Retina (tissue), 1 donor: Measurements from ENCODE around the gene CFAP251.
"Not testable (repeated sequence)": the region's sequence is repeated elsewhere in the genome, so short reads cannot be mapped to it uniquely, and the experiment has no call there.

ENCODE experiments used
- DNase-seq: peaks from one replicate; pipeline ENCODE4 v3.0.0-alpha.2; 2016

Gene CFAP251, protein sequence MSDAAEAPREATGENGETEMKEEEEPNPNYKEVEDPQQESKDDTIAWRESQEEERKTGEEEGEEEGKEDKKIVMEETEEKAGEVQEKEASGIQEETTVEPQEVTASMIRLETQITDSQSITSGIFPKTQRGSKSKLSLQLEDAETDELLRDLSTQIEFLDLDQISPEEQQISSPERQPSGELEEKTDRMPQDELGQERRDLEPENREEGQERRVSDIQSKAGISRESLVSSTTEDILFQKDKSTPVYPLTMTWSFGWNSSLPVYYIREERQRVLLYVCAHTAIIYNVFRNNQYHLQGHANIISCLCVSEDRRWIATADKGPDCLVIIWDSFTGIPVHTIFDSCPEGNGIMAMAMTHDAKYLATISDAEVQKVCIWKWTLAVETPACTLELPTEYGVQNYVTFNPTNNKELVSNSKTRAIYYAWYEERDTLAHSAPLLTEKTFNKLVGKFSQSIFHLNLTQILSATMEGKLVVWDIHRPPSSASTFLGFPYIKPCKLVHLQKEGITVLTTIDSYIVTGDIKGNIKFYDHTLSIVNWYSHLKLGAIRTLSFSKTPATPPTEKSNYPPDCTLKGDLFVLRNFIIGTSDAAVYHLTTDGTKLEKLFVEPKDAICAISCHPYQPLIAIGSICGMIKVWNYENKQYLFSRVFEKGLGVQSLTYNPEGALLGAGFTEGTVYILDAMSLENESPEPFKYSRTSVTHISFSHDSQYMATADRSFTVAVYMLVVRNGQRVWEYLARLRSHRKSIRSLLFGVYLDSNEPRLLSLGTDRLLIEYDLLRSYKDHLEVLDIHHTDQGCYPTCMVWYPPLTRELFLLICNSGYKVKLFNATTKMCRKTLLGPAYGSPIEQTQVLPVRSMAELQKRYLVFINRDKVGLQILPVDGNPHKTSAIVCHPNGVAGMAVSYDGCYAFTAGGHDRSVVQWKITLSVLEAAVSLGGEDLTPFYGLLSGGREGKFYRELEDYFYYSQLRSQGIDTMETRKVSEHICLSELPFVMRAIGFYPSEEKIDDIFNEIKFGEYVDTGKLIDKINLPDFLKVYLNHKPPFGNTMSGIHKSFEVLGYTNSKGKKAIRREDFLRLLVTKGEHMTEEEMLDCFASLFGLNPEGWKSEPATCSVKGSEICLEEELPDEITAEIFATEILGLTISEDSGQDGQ

GRCh38 chr12:121917950-121918678 is at the start of gene CFAP251:
CFAP251 (plus strand) TSS chr12:121918592; CDS start chr12:121921306, 2,714 bp downstream.
- DNase-seq, result peak; percentile 94

DNA sequence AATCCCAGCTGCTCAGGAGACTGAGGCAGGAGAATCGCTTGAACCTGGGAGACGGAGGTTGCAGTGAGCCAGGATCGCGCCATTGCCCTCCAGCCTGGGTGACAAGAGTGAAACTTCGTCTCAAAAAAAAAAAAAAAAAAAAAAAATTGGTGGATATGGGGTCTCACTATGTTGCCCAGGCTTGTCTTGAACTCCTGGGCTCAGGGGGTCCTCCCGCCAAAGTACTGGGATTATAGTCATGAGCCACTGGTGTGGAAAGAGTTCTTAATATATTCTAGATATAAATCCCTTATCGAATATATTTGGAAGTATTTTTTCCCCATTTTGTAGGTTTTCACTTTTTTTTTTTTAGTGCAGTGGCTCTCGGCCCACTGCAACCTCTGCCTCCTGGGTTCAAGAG is 49.2 kb upstream of the CFAP251 start:
- not testable (repeated sequence) for DNase-seq

GRCh38 chr12:121871467-121871866 is 46.9 kb upstream of the CFAP251 start:
- DNase-seq, result no peak

DNA sequence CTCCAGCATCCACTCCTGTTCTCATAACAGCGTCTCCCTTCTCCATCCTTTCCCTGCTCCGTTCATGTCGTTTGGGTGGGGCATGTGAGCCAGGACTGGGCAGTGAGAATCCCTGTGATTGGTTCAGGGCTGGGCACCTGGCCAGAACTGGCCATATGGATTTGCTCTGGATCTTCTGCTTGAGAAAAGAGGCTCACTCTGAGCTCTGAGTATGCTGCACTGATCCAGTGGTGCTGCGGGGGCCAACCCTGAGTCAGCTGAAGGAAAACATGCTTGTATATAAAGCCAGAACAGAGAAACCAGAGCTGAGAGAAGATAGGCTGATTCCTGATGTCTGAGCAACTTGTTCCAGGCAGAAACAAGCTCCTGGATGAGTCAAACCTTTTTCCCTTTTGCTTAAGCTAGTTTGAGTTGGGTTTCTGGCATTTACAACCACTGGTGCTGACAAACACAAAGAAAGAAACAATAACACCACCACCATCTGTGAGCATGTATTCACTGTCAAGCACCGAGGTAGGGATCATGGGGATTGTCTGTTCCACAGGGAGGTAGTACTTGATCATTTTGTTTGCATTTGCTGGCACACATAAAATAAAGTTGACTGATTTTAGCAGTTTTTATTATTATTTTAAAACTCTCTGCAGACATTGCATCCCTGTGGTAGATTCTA is 45.7 kb upstream of the CFAP251 start:
- no peak for DNase-seq

DNA sequence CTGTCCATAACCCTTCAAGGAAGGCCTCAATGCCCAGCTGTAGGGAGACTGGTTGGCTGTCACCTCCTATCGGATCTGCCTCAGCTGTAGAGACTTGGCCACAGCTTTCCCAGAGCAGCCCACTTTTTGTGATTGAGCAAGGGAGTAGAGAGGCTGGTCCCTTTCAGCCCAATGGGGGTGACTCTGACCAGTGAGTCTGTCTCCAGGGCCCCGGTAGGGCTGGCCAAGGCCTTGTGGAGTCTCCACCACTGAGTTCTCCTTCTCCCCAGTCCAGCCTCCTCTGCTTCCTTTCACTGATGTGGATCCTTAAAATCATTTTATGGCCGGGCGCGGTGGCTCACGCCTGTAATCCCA is 45.2 kb upstream of the CFAP251 start:
- no peak for DNase-seq

- DNase-seq, result no peak
These were observed 44.3 kb upstream of the CFAP251 start for GRCh38 chr12:121874071-121874470.

DNA sequence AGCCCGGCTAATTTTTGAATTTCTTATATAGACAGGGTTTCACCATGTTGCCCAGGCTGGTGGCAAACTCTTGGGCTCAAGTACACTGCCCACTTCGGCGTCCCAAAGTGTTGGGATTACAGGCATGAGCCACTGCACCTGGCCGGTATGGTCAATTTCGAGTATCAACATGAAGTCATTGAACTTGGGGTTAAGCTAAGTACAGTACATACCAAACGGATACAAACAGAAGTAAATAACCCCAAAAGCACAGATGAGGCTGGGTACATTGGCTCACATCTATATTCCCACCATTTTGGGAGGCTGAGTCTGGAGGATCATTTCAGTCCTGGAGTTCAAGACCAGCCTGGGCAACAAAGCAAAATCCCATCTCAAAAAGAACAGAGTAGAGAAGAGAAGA is 42.8 kb upstream of the CFAP251 start:
- DNase-seq, result no peak

DNA sequence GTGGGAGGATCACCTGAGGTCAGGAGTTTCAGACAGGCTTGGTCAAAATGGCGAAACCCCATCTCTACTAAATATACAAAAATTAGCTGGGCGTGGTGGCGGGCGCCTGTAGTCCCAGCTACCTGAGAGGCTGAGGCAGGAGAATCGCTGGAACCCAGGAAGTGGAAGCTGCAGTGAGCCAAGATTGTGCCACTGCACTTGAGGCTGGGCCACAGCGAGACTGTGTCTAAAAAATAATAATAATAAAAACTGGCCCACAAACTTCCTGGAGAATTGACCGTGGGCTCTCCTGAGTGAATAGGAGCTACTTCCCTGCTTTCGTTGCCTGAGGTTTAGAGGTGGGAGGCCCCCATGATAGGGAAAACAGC is 42.3 kb upstream of the CFAP251 start:
- DNase-seq, result not testable (repeated sequence)

GRCh38 chr12:121883315-121883660 is 35.1 kb upstream of the CFAP251 start:
- no peak for DNase-seq

DNA sequence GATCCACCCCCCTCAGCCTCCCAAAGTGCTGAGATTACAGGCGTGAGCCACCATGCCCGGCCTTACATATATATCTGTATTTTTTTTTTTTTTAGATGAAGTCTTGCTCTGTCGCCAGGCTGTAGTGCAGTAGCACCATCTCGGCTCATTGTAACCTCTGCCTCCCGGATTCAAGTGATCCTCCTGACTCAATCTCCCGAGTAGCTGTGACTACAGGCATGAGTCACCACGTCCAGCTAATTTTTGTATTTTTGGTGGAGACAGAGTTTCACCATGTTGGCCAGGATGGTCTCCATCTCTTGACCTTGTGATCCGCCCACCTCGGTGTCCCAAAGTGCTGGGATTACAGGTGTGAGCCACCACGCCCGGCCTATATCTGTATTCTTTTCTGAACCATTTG is 33.3 kb upstream of the CFAP251 start:
- DNase-seq, result not testable (repeated sequence)

GRCh38 chr12:121888083-121888477 is 30.3 kb upstream of the CFAP251 start:
- no peak for DNase-seq

DNA sequence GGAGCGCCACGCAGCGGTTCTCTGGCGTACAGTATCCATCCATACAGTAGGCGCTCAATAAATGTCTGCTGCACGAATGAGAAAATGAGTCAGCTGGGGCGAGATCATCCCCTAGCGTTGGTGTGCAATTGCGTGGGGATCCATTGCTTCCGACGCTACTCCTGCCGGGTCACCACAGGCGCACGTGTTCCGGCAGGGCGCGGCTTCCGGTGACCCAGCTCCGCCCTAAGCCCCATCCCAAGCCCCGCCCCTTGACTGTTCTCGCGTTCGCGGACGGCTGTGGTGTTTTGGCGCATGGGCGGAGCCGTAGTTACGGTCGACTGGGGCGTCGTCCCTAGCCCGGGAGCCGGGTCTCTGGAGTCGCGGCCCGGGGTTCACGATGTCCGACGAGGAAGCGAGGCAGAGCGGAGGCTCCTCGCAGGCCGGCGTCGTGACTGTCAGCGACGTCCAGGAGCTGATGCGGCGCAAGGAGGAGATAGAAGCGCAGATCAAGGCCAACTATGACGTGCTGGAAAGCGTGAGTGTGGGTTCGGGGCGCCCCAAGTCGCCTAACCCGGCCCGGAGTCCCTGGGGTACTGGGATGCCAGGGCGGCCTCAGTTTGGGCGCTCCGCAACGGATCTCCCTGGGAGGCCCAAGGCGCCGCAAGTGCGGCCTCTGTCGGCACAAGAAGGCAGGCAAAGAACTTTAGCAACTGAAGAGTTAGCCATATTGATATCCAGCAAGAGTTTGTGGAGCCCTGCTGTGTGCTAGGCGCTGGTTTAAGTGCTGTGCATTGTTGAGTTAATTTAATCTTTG is 29.7 kb upstream of the CFAP251 start, which contains the start of gene PSMD9:
TSS of gene PSMD9 (plus strand) at position 313 of the 796 bp plus-strand sequence. CDS start at position 380, 67 bp downstream.
- peak; percentile 98 for DNase-seq

DNA sequence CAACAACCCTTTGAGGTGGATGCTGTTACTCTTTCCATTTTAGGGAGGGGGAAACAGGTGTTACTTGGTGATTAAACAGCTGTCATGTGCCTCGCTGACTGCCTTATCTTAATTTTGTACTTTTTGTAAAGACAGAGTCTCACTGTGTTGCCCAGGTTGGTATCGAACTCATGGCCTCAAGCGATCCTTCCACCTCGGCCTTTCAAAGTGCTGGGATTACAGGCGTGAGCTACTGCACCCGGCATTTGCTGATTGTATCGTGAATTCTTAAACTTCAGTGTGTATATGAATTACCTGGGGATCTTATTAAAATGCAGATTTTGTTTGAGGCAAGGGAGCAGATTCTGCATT is 29.1 kb upstream of the CFAP251 start:
- no peak for DNase-seq

DNA sequence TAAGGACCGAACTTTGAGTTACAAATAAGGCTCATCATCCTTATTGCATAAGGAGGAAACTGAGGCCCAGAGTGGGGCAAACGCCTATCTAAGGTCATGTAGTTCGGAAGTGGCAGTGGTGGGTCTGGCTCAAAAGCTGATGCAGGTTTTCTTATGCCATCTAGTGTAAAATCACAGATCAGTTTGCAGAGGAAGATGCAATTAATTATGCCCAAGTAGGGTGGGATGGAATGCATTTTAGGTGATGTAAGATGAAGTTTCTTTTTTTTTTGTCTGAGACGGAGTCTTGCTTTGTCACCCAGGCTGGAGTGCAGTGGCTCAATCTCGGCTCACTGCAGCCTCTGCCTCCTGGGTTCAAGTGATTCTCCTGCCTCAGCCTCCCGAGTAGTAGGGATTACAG is 28.7 kb upstream of the CFAP251 start:
- DNase-seq, result not testable (repeated sequence)

DNA sequence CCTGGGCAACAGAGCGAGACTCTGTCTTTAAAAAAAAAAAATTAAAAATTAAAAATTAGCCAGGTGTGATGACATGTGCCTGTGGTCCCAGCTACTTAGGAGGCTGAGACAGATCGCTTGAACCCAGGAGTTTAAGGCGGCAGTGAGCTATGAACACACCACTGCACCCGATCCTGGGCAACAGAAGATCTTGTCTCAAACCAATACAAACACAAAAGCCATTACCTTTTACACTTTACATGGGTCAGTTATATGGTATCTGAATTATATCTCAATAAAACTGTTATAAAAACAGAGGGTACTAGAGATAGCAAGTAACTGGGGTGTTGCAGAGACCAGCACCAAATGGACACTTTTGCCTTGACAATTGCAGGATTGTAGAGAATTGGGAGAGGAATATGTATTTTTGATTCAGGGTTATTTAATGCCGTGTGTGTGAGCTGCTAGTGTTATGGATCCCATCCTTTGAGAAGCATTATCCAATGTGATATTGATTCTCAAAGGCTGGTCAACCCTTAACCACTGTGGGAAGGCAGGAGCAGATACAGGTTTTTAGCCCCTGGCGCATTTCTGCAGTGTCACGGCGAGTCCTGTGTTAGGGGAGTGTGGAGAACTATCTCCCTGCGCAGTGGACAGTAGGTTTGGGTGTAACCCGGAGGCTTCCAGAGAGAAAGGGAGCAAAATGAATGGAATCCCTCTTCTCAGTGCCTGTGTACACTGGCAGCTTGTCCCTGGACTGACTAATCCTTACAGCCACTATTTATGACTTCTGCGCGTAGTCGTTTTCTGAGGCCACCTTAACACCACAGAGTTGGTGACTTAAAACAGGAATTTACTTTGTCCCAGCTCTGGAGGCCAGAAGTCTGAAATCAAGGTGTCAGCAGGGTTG is 25.5 kb upstream of the CFAP251 start:
- no peak for DNase-seq

- DNase-seq, result no peak
These were observed 24.4 kb upstream of the CFAP251 start for GRCh38 chr12:121893961-121894460.

DNA sequence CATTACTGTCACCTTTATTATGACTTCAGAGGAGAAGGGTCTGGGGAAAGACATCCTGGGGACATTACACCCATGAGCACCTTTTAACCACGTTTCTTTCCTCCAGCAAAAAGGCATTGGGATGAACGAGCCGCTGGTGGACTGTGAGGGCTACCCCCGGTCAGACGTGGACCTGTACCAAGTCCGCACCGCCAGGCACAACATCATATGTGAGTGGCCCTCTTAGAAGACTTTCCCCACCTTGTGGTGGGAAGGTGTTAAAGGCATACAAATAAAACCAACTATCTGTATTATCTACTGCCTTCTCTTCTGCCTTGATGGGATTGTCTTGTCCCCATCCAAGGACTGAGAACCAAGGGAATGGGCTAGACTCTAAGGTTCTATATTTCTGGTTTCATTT is 23.8 kb upstream of the CFAP251 start:
- no peak for DNase-seq

GRCh38 chr12:121898287-121898686 is 20.1 kb upstream of the CFAP251 start:
- DNase-seq, result no peak

GRCh38 chr12:121899590-121899989 is 18.8 kb upstream of the CFAP251 start:
- DNase-seq, result no peak

DNA sequence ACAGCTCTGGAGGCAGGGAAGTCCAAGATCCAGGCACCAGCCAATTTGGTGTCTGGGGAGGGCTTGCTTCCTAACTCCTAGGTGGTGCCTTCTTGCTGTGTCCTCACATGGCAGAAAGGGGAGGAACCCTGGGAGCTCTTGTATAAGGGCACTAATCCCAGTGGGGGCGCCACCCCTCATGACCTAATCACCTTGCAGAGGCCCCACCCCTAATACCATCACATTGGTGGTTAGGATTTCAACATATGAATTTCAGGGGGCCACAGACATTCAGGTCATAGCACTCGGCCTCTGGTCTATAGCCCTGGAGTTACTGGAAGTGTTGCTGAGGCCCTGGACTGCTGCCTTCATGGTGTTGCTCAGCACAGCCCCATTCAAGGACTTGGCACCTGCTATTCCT is 15.2 kb upstream of the CFAP251 start:
- DNase-seq, result no peak
